ENCODE data around the gene SLC6A3.
"Not testable (repeated sequence)": the region's sequence is repeated elsewhere in the genome, so short reads cannot be mapped to it uniquely, and the experiment has no call there.

- TF ChIP-seq CTCF (conservative IDR thresholded peaks at IDR 0.05 in 1 of 2, IDR thresholded peaks at IDR 0.05 in 1 of 2; ENCODE audit: low read depth in 1 of 2, low read length in 2 of 2); EZH2 (IDR thresholded peaks at IDR 0.05; ENCODE audit: low read length, missing control alignments): not testable (repeated sequence)
Measured at GRCh38 chr5:1360367-1360766, 84.9 kb downstream of the SLC6A3 start.

All from fibroblast of lung (primary cell).